ENCODE results near the gene PPP1R3F. TPM values are rescaled to one million over a fixed set of nuclear protein-coding genes. Genes with fewer than 3 reads are reported as not detected.

Gene PPP1R3F
- total RNA-seq, 1 donor from 2014 or later, result 5.5 TPM

- Histone ChIP-seq H3K4me3 (no peak overlapping the region), H3K9me3 (no peaks in the 10 kb centered on the region), H3K4me1 (no peaks in the 10 kb centered on the region), H3K36me3 (no peaks in the 10 kb centered on the region), H3K27ac (no peak overlapping the region), H3K27me3 (ENCODE audit: low read depth) (no peaks in the 10 kb centered on the region)
- intact Hi-C loops (cut with DNase I), result no loop called here
- ATAC-seq, result no peak
- DNase-seq, result no peak
- TF ChIP-seq CTCF (IDR thresholded peaks at IDR 0.05), result no peak
These were observed 7.0 kb upstream of the PPP1R3F start for GRCh38 chrX:49262603-49263002.

GRCh38 chrX:49263631-49264030 is 6.0 kb upstream of the PPP1R3F start:
- no peaks in the 10 kb centered on the region for H3K9me3 ChIP-seq
- DNase-seq (no peak), ATAC-seq (no peak)
- H3K36me3 ChIP-seq, result no peaks in the 10 kb centered on the region
- H3K4me1 ChIP-seq, result no peaks in the 10 kb centered on the region
- no peak overlapping the region for H3K4me3 ChIP-seq
- no peak overlapping the region for H3K27ac ChIP-seq
- no peaks in the 10 kb centered on the region for H3K27me3 ChIP-seq (ENCODE audit: low read depth)
- TF ChIP-seq CTCF (IDR thresholded peaks at IDR 0.05), result no peak
- intact Hi-C loops (cut with DNase I), result no loop called here

- Histone ChIP-seq H3K36me3 (no peaks in the 10 kb centered on the region), H3K9me3 (no peaks in the 10 kb centered on the region), H3K4me1 (no peaks in the 10 kb centered on the region), H3K27me3 (ENCODE audit: low read depth) (no peaks in the 10 kb centered on the region), H3K4me3 (no peak within 1 kb of the TSS), H3K27ac (no peak within 1 kb of the TSS)
- ATAC-seq, result no peak
- intact Hi-C loops (cut with DNase I), result no loop called here
- no peak for TF ChIP-seq CTCF (IDR thresholded peaks at IDR 0.05)
- DNase-seq, result no peak
These were observed 5.1 kb upstream of the PPP1R3F start, which contains the start of gene FOXP3 for GRCh38 chrX:49264460-49264859. FOXP3 (minus strand) TSS chrX:49264710; CDS start chrX:49258505, 6,205 bp downstream.

- Histone ChIP-seq H3K36me3 (no peaks in the 10 kb centered on the region), H3K4me3 (no peak overlapping the region), H3K9me3 (no peaks in the 10 kb centered on the region), H3K27me3 (ENCODE audit: low read depth) (no peaks in the 10 kb centered on the region), H3K4me1 (peaks cover 10% of the 10 kb centered on the region), H3K27ac (no peak overlapping the region)
- intact Hi-C loops (cut with DNase I), result no loop called here
- ATAC-seq (no peak), DNase-seq (no peak)
- no peak for TF ChIP-seq CTCF (IDR thresholded peaks at IDR 0.05)
These were observed 2.8 kb upstream of the PPP1R3F start for GRCh38 chrX:49266523-49267445.

- no peaks in the 10 kb centered on the region for H3K9me3 ChIP-seq
- ATAC-seq (no peak), DNase-seq (no peak)
- no peaks in the 10 kb centered on the region for H3K27me3 ChIP-seq (ENCODE audit: low read depth)
- H3K4me3 ChIP-seq, result peak overlapping the region; percentile 68
- peaks cover 25% of the 10 kb centered on the region for H3K4me1 ChIP-seq
- intact Hi-C loops (cut with DNase I), result no loop called here
- no peaks in the 10 kb centered on the region for H3K36me3 ChIP-seq
- peak overlapping the region; percentile 93 for H3K27ac ChIP-seq
- TF ChIP-seq CTCF (IDR thresholded peaks at IDR 0.05), result no peak
These were observed 937 bp upstream of the PPP1R3F start for GRCh38 chrX:49268702-49269009.

Data from lower lobe of right lung (tissue), 2 donors.